Mammary epithelial cell (primary cell): ENCODE measurements around the gene TDG.

ENCODE experiments used
- EZH2 ChIP-seq: IDR thresholded peaks from 2 replicates; pipeline ENCODE4 v1.6.1; 2012; ENCODE audit warnings: low read length, inconsistent platforms, borderline replicate concordance
- TF ChIP-seq, protein P1 (sequence below), 2 donors: IDR thresholded peaks in 1 of 2; conservative IDR thresholded peaks in 1 of 2; 2 replicates each; pipeline ENCODE4 v1.5.1; 2011 to 2012; ENCODE audit warnings: inconsistent platforms in 2 of 2, low read length in 2 of 2, mild to moderate bottlenecking in 2 of 2, control low read depth in 1 of 2, low read depth in 1 of 2; ENCODE audit not compliant: insufficient read depth in 1 of 2; ENCODE audit errors: extremely low read depth in 1 of 2

DNA sequence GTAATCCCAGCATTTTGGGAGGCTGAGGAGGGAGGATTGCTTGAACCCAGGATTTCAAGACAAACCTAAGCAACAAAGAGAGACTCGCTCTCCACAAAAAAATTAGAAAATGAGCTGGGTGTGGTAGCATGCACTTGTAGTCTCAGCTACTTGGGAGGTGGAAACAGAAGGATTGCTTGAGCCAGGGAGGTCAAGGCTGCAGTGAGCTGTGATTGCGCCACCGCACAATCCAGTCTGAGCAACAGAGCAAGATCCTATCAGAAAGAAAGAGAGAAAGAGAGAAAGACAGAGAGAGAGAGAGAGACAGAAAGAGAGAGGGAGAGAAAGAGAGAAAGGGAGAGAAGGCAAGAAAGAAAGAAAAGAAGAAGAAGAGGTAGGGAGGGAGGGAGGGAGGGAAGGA is 37.0 kb downstream of the TDG start:
- TF ChIP-seq, protein P1, sequence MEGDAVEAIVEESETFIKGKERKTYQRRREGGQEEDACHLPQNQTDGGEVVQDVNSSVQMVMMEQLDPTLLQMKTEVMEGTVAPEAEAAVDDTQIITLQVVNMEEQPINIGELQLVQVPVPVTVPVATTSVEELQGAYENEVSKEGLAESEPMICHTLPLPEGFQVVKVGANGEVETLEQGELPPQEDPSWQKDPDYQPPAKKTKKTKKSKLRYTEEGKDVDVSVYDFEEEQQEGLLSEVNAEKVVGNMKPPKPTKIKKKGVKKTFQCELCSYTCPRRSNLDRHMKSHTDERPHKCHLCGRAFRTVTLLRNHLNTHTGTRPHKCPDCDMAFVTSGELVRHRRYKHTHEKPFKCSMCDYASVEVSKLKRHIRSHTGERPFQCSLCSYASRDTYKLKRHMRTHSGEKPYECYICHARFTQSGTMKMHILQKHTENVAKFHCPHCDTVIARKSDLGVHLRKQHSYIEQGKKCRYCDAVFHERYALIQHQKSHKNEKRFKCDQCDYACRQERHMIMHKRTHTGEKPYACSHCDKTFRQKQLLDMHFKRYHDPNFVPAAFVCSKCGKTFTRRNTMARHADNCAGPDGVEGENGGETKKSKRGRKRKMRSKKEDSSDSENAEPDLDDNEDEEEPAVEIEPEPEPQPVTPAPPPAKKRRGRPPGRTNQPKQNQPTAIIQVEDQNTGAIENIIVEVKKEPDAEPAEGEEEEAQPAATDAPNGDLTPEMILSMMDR (conservative IDR thresholded peaks at IDR 0.05 in 1 of 2, IDR thresholded peaks at IDR 0.05 in 1 of 2; ENCODE audit: extremely low read depth in 1 of 2, insufficient read depth in 1 of 2, low read depth in 1 of 2, low read length in 2 of 2), result no peak
- no peak for TF ChIP-seq EZH2
